Activated naive CD4-positive, alpha-beta T cell treated with anti-CD3 and anti-CD28 coated beads, Interleukin-2, amount 50 U/mL, for 72 hours (primary cell): ENCODE data around the gene TBC1D22B. TPM values are rescaled to one million over a fixed set of nuclear protein-coding genes. Genes with fewer than 3 reads are reported as not detected.
A peak's percentile ranks its signal among the peaks of the same experiment; 100 is the strongest.

ENCODE experiments used
- ATAC-seq, 2 donors: fragments of 150-1000 bp; cut with Tn5 transposase; 2 replicates each; pipeline ENCODE4 v1.10.0; 2021; ENCODE audit warnings: mild to moderate bottlenecking in 2 of 2, moderate library complexity in 2 of 2
- DNase-seq, 2 donors: peaks; one replicate each; pipeline ENCODE4 v3.0.0; 2021 to 2022; ENCODE audit warnings: low spot score in 2 of 2
- H3K27ac Mint-ChIP-seq, 2 donors: one replicate each; pipeline ENCODE4 v1.8.0; 2022; ENCODE audit warnings: mild to moderate bottlenecking in 2 of 2, mixed read lengths in 2 of 2
- H3K36me3 Mint-ChIP-seq, 2 donors: one replicate each; pipeline ENCODE4 v1.8.0; 2022; ENCODE audit warnings: mixed read lengths in 2 of 2
- H3K9me3 Mint-ChIP-seq, 2 donors: one replicate each; pipeline ENCODE4 v1.8.0; 2022; ENCODE audit warnings: mixed read lengths in 2 of 2
- total RNA-seq, 2 donors: library from RNA; stranded (reverse); gene quantifications; one replicate each; pipeline ENCODE4 v1.2.3, GENCODE V29; 2022

The TBC1D22B gene
- total RNA-seq, result 10 to 100 TPM; 15.6 to 19.4 TPM

GRCh38 chr6:37257634-37258404 is at the start of gene TBC1D22B, which contains the start of gene TMEM217:
Gene TBC1D22B, plus strand, starts transcription at chr6:37257772. Its CDS starts 146 bp downstream, at chr6:37257918.
Gene TMEM217, minus strand, starts transcription at chr6:37258144. Its CDS starts 39,114 bp downstream, at chr6:37219030.
- ATAC-seq (peak; percentile 93 to 99), DNase-seq (peak; percentile 95 to 97)
- Mint-ChIP-seq H3K9me3 (peaks cover 0 to 3% of the 10 kb centered on the region in 2 donors), H3K36me3 (peaks cover 5 to 28% of the 10 kb centered on the region in 2 donors), H3K27ac (peak within 1 kb of the TSS; percentile 98 to 99)

- ATAC-seq, result peak; percentile 58 to 65
Observed at GRCh38 chr6:37207903-37208456, 49.6 kb upstream of the TBC1D22B start.

GRCh38 chr6:37208793-37209192 is 48.8 kb upstream of the TBC1D22B start:
- DNase-seq, result no peak
- no peaks in the 10 kb centered on the region for H3K9me3 Mint-ChIP-seq
- ATAC-seq, result no peak
- H3K27ac Mint-ChIP-seq, result peak overlapping the region in 1 of 2 donors; percentile 91
- H3K36me3 Mint-ChIP-seq, result no peaks in the 10 kb centered on the region

More at GRCh38 chr6:37207903-37208456, 49.6 kb upstream of the TBC1D22B start:
- Mint-ChIP-seq H3K9me3 (no peaks in the 10 kb centered on the region), H3K27ac (peak overlapping the region; percentile 75 to 85), H3K36me3 (no peaks in the 10 kb centered on the region)
- peak; percentile 90 for DNase-seq

- DNase-seq, result peak; percentile 59 to 61
- H3K36me3 Mint-ChIP-seq, result no peaks in the 10 kb centered on the region
- ATAC-seq, result peak; percentile 65 to 75
- no peaks in the 10 kb centered on the region for H3K9me3 Mint-ChIP-seq
- peak overlapping the region; percentile 91 to 93 for H3K27ac Mint-ChIP-seq
Observed at GRCh38 chr6:37209461-37210205, 47.9 kb upstream of the TBC1D22B start.

GRCh38 chr6:37210313-37210968 is 47.1 kb upstream of the TBC1D22B start:
- DNase-seq, result peak; percentile 72 to 90
- Mint-ChIP-seq H3K9me3 (no peaks in the 10 kb centered on the region), H3K27ac (peak overlapping the region in 1 of 2 donors; percentile 91)

GRCh38 chr6:37212268-37212667 is 45.3 kb upstream of the TBC1D22B start:
- no peak for ATAC-seq
- Mint-ChIP-seq H3K36me3 (no peaks in the 10 kb centered on the region), H3K27ac (no peak overlapping the region), H3K9me3 (no peaks in the 10 kb centered on the region)
- no peak for DNase-seq

More at GRCh38 chr6:37210313-37210968, 47.1 kb upstream of the TBC1D22B start:
- peak; percentile 33 to 40 for ATAC-seq
- H3K36me3 Mint-ChIP-seq, result no peaks in the 10 kb centered on the region

GRCh38 chr6:37218061-37218460 is 39.5 kb upstream of the TBC1D22B start:
- DNase-seq, result no peak
- no peaks in the 10 kb centered on the region for H3K36me3 Mint-ChIP-seq
- H3K27ac Mint-ChIP-seq, result no peak overlapping the region
- ATAC-seq, result no peak
- H3K9me3 Mint-ChIP-seq, result no peaks in the 10 kb centered on the region

- ATAC-seq (no peak), DNase-seq (no peak)
- H3K9me3 Mint-ChIP-seq, result no peaks in the 10 kb centered on the region
- H3K27ac Mint-ChIP-seq, result no peak overlapping the region
- no peaks in the 10 kb centered on the region for H3K36me3 Mint-ChIP-seq
Observed at GRCh38 chr6:37218511-37218910, 39.1 kb upstream of the TBC1D22B start.

GRCh38 chr6:37221585-37222124 is 35.9 kb upstream of the TBC1D22B start:
- DNase-seq (no peak), ATAC-seq (no peak)
- Mint-ChIP-seq H3K36me3 (no peaks in the 10 kb centered on the region), H3K9me3 (no peaks in the 10 kb centered on the region), H3K27ac (peak overlapping the region; percentile 10 to 64)

- peak overlapping the region; percentile 10 to 64 for H3K27ac Mint-ChIP-seq
- no peaks in the 10 kb centered on the region for H3K36me3 Mint-ChIP-seq
- ATAC-seq, result peak; percentile 99
- H3K9me3 Mint-ChIP-seq, result no peaks in the 10 kb centered on the region
- peak; percentile 69 to 77 for DNase-seq
Observed at GRCh38 chr6:37222125-37222967, 35.2 kb upstream of the TBC1D22B start.

GRCh38 chr6:37222992-37223391 is 34.6 kb upstream of the TBC1D22B start:
- Mint-ChIP-seq H3K9me3 (no peaks in the 10 kb centered on the region), H3K36me3 (no peaks in the 10 kb centered on the region), H3K27ac (peak overlapping the region in 1 of 2 donors; percentile 34)
- ATAC-seq (no peak), DNase-seq (no peak)

GRCh38 chr6:37225350-37226169 is 32.0 kb upstream of the TBC1D22B start:
- no peaks in the 10 kb centered on the region for H3K9me3 Mint-ChIP-seq
- ATAC-seq, result no peak
- no peak for DNase-seq
- H3K27ac Mint-ChIP-seq, result no peak overlapping the region
- H3K36me3 Mint-ChIP-seq, result no peaks in the 10 kb centered on the region

- Mint-ChIP-seq H3K36me3 (no peaks in the 10 kb centered on the region), H3K9me3 (peaks cover 0 to 5% of the 10 kb centered on the region in 2 donors), H3K27ac (no peak overlapping the region)
- no peak for DNase-seq
- ATAC-seq, result no peak
Observed at GRCh38 chr6:37230104-37230503, 27.5 kb upstream of the TBC1D22B start.

- Mint-ChIP-seq H3K9me3 (peaks cover 0 to 5% of the 10 kb centered on the region in 2 donors), H3K36me3 (no peaks in the 10 kb centered on the region), H3K27ac (no peak overlapping the region)
- DNase-seq (no peak), ATAC-seq (no peak)
Observed at GRCh38 chr6:37232430-37233017, 25.0 kb upstream of the TBC1D22B start.
